ENCODE data around the gene USP32.
A peak's percentile ranks its signal among the peaks of the same experiment; 100 is the strongest.
"Not testable (repeated sequence)": the region's sequence is repeated elsewhere in the genome, so short reads cannot be mapped to it uniquely, and the experiment has no call there.

USP32 gene

DNA sequence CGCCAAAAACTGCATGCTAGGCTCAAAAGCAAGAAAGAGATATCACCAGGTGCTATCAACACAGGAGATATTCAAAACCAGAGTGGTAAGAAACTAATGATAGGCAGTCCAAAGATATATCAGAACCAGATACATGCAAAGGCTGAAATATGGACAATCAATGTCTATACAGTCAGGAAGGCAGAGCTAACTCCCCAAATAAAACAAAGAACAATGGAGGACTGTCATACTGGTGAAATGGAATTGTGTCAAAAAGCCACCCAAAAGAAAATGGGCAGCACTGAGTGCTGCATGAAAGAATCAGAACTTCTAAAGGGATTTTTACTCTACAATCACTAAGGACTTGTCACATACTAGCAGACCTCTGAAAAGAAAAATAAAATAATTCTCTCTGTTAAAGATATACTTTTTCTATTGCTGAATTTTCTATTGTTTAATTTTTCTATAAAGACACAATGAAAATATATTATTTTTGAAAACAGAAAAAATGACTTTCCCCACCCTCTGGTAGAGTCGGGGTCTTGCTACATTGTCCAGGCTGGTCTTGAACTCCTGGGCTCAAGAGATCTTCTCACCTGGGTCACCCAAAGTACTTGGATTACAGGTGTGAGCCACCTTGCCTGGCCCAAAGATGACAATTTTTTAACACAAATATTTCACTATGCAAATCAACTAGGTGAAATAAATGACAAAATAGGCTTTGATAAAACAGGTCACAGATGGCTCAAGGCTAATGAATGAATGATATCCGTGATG lies 98.2 kb downstream of the USP32 start:
- no peak for DNase-seq

DNA sequence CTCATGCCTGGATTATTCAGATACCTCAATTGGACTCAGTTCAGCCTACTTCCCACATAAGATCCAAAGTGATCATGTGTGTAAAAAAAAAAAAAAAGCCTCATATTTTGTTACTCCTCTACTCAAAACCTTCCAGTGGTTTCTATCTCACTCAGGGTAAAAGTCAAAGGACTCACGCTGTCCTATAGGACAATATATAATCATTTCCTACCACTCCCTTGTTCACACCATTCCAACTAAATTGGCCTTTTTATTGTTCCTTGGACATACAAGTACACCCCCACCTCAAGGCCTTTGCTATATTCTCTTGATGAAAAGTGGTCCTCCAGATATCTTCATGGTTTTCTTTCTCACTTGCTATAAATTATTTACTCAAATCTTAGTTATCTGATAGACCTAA lies 99.2 kb downstream of the USP32 start:
- DNase-seq = no peak

DNA sequence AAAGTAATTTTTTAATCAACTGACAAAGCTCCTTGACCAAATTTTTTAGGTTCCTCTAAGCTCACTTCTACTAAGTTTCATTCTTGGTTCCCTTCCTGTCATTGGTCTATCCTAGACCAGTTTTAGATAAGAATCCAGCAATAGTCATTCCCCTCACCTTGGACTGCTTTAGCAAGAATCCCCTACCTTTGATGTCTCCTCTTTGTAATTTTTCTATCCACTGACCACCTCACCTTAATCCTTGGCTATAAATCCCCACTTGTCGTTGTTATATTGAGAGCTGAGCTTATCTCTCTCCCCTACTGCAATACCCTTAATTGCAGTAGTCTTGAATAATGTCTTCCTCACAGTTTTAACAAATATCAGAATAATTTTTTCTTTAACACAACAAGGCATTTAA lies 107.2 kb downstream of the USP32 start:
- DNase-seq = no peak

- no peak for DNase-seq
Observed at GRCh38 chr17:60283816-60284215, 108.1 kb downstream of the USP32 start.

GRCh38 chr17:60280673-60281072 lies 111.3 kb downstream of the USP32 start:
- DNase-seq = no peak

DNA sequence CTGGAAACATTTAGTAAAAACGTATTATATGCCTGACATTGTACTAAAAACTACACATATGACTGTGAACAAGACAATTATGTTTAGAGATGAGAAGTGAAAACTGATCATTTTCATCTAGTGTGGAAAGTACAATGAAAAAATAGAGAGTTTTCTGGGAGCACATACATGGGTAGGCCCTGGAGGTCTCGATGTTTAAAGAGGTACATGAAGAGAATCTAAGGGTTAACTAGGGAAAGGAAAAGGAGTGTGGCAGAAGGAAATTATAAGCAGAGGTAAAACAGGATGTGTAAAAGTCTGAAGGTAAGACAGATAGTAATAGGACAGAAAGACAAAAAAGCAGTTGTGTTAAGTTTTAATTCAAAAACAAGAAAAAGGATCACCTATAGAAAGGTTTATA lies 113.7 kb downstream of the USP32 start:
- no peak for DNase-seq

DNA sequence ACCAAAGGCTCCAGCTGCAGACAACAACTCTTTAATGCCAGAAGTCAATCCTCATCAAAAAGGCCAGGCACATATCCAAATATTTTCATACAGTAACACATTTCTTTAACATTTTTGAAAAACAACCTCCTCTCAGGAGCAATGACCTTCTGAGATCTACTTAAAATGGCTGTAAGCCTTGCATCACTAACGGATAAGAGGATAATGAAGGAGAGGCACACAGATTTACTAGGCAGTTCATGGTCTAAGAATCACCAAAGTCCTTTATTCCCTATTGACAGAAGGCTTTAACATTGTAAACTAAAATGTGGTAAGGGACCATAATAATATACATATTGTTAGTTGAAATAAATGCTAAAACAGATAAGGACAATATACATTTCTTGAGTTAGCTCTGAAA lies 114.7 kb downstream of the USP32 start:
- DNase-seq = no peak

DNA sequence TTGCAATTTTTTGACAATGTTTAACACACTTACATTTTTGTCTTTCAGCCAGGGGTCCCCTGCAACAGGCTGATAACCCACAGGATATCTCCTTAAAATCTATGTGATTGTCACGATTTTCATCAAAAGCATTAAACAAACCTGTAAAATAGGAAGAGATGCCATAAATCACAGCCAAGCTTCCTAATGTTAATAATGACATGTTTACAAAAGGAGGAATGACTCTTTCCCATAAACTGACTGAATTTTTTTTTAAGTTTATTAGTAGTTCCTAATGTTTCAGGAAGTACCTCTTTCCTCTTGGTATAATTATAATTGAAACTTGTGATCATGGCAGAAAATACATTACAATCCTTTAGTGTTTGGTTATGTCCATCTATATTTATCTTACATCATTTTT lies 122.5 kb downstream of the USP32 start:
- no peak for DNase-seq

GRCh38 chr17:60260540-60260939 lies 131.4 kb downstream of the USP32 start:
- no peak for DNase-seq

- no peak for DNase-seq
Observed at GRCh38 chr17:60258313-60258712, 133.6 kb downstream of the USP32 start.

GRCh38 chr17:60256174-60256573 lies 135.8 kb downstream of the USP32 start:
- DNase-seq = no peak

GRCh38 chr17:60253048-60253447 lies 138.9 kb downstream of the USP32 start:
- no peak for DNase-seq

GRCh38 chr17:60252459-60252858 lies 139.5 kb downstream of the USP32 start:
- DNase-seq = no peak

DNA sequence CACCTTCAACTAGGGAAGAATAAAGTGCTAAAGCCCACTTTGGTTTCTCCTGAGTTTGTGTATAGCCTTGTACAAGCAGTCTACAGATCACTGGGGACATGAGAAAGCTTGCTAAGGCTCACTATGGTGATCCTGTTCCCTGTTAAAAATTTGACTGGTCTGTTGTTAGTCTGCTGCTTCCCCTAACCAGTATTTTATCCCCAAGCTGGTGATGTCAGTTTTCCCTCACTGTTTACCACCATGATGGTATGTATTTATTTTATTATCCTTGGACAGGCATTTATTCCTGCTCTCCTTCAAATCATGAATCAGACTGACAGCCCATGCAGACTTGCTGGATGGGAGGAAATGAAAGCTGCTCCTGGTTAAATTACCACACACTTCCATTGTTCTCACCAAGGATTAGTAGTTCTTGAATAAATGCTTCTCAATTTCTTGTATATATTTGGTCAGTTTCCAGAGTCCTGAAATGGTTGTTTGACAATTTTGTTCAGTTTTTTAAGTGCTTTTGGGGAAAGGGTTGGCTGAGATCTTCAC lies 142.6 kb downstream of the USP32 start:
- no peak for DNase-seq

GRCh38 chr17:60248618-60249289 lies 143.2 kb downstream of the USP32 start:
- DNase-seq = no peak

DNA sequence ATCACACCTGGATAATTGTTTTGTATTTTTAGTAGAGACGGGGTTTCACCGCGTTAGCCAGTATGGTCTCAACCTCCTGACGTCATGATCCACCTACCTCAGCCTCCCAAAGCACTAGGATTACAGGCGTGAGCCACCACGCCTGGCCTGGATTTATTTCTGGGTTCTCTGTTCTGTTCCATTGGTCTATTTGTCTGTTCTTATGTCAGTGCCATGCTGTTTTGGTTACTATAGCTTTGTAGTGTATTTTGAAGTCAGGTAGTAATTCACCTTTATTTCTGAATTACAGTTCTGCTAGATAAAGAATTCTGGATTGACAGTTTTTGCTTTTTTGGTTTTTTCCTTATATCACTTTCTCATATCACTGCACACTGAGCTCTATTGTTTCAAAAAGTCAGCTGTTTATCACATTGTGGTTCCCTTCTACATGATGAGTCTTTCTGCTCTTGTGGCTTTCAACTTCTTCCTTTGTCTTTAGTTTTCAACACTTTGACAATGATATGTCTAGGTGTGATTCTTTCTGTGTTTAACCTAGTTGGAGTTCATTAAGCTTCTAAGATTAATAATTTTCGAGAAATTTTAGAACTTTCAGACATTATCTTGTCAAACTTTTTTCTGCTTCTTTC lies 144.0 kb downstream of the USP32 start:
- DNase-seq = no peak

- DNase-seq = no peak
Observed at GRCh38 chr17:60244656-60245055, 147.3 kb downstream of the USP32 start.

DNA sequence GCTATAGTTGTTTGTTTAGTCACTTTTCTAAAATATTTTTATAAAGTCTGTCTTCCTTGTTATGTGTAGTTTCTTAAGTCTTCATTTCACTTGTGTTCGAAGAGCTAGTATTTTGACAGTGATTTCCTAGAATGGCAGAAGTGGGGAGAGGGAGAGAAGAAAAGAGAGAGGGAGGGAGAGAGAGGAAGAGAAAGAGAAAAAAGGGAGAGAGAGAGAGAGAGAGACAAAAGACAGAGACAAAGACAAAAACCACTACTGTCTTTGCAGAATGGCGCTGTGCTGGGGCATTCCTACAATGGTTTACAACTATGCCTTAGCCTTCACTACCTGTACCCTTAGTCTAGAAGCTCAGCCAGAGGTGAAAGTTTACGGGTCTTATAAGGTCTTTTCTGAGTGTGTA lies 151.6 kb downstream of the USP32 start:
- no peak for DNase-seq

DNA sequence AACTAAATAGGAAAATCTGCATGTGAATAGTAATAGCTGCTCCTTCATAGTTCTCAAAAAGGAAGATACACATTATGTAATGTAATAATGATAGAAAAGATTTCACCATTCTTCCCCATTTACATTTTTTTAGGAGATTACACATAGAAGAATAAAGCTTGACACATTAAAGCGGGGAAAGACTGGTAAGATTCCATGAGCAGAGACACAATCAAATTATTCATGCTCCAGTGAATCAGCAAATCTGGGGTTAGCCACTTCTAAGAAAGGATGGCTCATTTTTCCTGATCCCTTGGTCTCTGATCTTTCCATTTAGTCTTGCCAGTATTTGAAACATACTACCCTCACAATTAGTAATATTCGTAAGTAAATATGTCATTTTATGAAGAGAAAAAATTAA lies 160.2 kb downstream of the USP32 start:
- no peak for DNase-seq

- peak; percentile 34 for DNase-seq
Observed at GRCh38 chr17:60231234-60231633, 160.7 kb downstream of the USP32 start.

GRCh38 chr17:60230358-60230757 lies 161.6 kb downstream of the USP32 start:
- no peak for DNase-seq

GRCh38 chr17:60229188-60229802 lies 162.6 kb downstream of the USP32 start:
- DNase-seq = peak; percentile 14

- not testable (repeated sequence) for DNase-seq
Observed at GRCh38 chr17:60227276-60227675, 164.7 kb downstream of the USP32 start.

GRCh38 chr17:60224064-60224463 lies 167.9 kb downstream of the USP32 start:
- no peak for DNase-seq
